ENCODE results near the gene SMARCE1.

SMARCE1 gene

GRCh38 chr17:40647624-40648383 is at the start of gene SMARCE1:
SMARCE1 (minus strand) TSS chr17:40647818; CDS start chr17:40645802, 2,016 bp downstream.
- H3K27me3 Mint-ChIP-seq (ENCODE audit: low read depth) = no peaks in the 10 kb centered on the region
- peaks cover 37% of the 10 kb centered on the region for H3K4me1 Mint-ChIP-seq (ENCODE audit: low read depth)
- peak; percentile 69 for DNase-seq (ENCODE audit: low spot score)
- H3K27ac Mint-ChIP-seq = peak within 1 kb of the TSS; percentile 94
- H3K4me3 Mint-ChIP-seq = peak within 1 kb of the TSS; percentile 91
- H3K36me3 Mint-ChIP-seq (ENCODE audit: low read depth) = peaks cover 24% of the 10 kb centered on the region
- H3K9me3 Mint-ChIP-seq = no peaks in the 10 kb centered on the region

- no peak overlapping the region for H3K27ac Mint-ChIP-seq
- DNase-seq (ENCODE audit: low spot score) = no peak
- H3K4me1 Mint-ChIP-seq (ENCODE audit: low read depth) = no peaks in the 10 kb centered on the region
- no peak overlapping the region for H3K4me3 Mint-ChIP-seq
- H3K36me3 Mint-ChIP-seq (ENCODE audit: low read depth) = no peaks in the 10 kb centered on the region
- H3K27me3 Mint-ChIP-seq (ENCODE audit: low read depth) = peaks cover 41% of the 10 kb centered on the region
- H3K9me3 Mint-ChIP-seq = no peaks in the 10 kb centered on the region
These were observed 49.7 kb upstream of the SMARCE1 start for GRCh38 chr17:40697297-40697696.

- Mint-ChIP-seq H3K27me3 (ENCODE audit: low read depth) (peaks cover 47% of the 10 kb centered on the region), H3K4me1 (ENCODE audit: low read depth) (no peaks in the 10 kb centered on the region), H3K27ac (no peak overlapping the region), H3K36me3 (ENCODE audit: low read depth) (no peaks in the 10 kb centered on the region), H3K9me3 (no peaks in the 10 kb centered on the region), H3K4me3 (no peak overlapping the region)
- no peak for DNase-seq (ENCODE audit: low spot score)
These were observed 49.0 kb upstream of the SMARCE1 start for GRCh38 chr17:40696651-40697072.

GRCh38 chr17:40695874-40696472 is 48.4 kb upstream of the SMARCE1 start:
- no peaks in the 10 kb centered on the region for H3K4me1 Mint-ChIP-seq (ENCODE audit: low read depth)
- peaks cover 46% of the 10 kb centered on the region for H3K27me3 Mint-ChIP-seq (ENCODE audit: low read depth)
- no peaks in the 10 kb centered on the region for H3K9me3 Mint-ChIP-seq
- H3K27ac Mint-ChIP-seq = no peak overlapping the region
- no peak overlapping the region for H3K4me3 Mint-ChIP-seq
- H3K36me3 Mint-ChIP-seq (ENCODE audit: low read depth) = no peaks in the 10 kb centered on the region
- DNase-seq (ENCODE audit: low spot score) = no peak

GRCh38 chr17:40694584-40694983 is 47.0 kb upstream of the SMARCE1 start:
- H3K9me3 Mint-ChIP-seq = no peaks in the 10 kb centered on the region
- no peaks in the 10 kb centered on the region for H3K36me3 Mint-ChIP-seq (ENCODE audit: low read depth)
- H3K4me3 Mint-ChIP-seq = no peak overlapping the region
- no peak overlapping the region for H3K27ac Mint-ChIP-seq
- DNase-seq (ENCODE audit: low spot score) = no peak
- H3K4me1 Mint-ChIP-seq (ENCODE audit: low read depth) = no peaks in the 10 kb centered on the region
- peaks cover 42% of the 10 kb centered on the region for H3K27me3 Mint-ChIP-seq (ENCODE audit: low read depth)

GRCh38 chr17:40687106-40687505 is 39.5 kb upstream of the SMARCE1 start:
- Mint-ChIP-seq H3K27ac (no peak overlapping the region), H3K9me3 (no peaks in the 10 kb centered on the region), H3K4me1 (ENCODE audit: low read depth) (no peaks in the 10 kb centered on the region), H3K27me3 (ENCODE audit: low read depth) (peaks cover 21% of the 10 kb centered on the region), H3K4me3 (no peak overlapping the region), H3K36me3 (ENCODE audit: low read depth) (no peaks in the 10 kb centered on the region)
- DNase-seq (ENCODE audit: low spot score) = no peak

GRCh38 chr17:40686192-40686591 is 38.6 kb upstream of the SMARCE1 start:
- H3K27ac Mint-ChIP-seq = no peak overlapping the region

GRCh38 chr17:40680998-40681397 is 33.4 kb upstream of the SMARCE1 start:
- no peak overlapping the region for H3K27ac Mint-ChIP-seq
- H3K27me3 Mint-ChIP-seq (ENCODE audit: low read depth) = peaks cover 38% of the 10 kb centered on the region
- H3K4me3 Mint-ChIP-seq = no peak overlapping the region
- H3K9me3 Mint-ChIP-seq = no peaks in the 10 kb centered on the region
- H3K36me3 Mint-ChIP-seq (ENCODE audit: low read depth) = no peaks in the 10 kb centered on the region
- no peak for DNase-seq (ENCODE audit: low spot score)
- peaks cover 7% of the 10 kb centered on the region for H3K4me1 Mint-ChIP-seq (ENCODE audit: low read depth)

More at GRCh38 chr17:40686192-40686591, 38.6 kb upstream of the SMARCE1 start:
- Mint-ChIP-seq H3K27me3 (ENCODE audit: low read depth) (peaks cover 20% of the 10 kb centered on the region), H3K4me1 (ENCODE audit: low read depth) (no peaks in the 10 kb centered on the region), H3K36me3 (ENCODE audit: low read depth) (no peaks in the 10 kb centered on the region), H3K9me3 (no peaks in the 10 kb centered on the region), H3K4me3 (no peak overlapping the region)
- DNase-seq (ENCODE audit: low spot score) = no peak

GRCh38 chr17:40679523-40679907 is 31.9 kb upstream of the SMARCE1 start:
- Mint-ChIP-seq H3K9me3 (no peaks in the 10 kb centered on the region), H3K4me3 (no peak overlapping the region), H3K4me1 (ENCODE audit: low read depth) (peaks cover 7% of the 10 kb centered on the region), H3K27me3 (ENCODE audit: low read depth) (peaks cover 46% of the 10 kb centered on the region), H3K27ac (no peak overlapping the region), H3K36me3 (ENCODE audit: low read depth) (no peaks in the 10 kb centered on the region)
- no peak for DNase-seq (ENCODE audit: low spot score)

GRCh38 chr17:40678902-40679522 is 31.4 kb upstream of the SMARCE1 start:
- Mint-ChIP-seq H3K27me3 (ENCODE audit: low read depth) (peaks cover 49% of the 10 kb centered on the region), H3K4me1 (ENCODE audit: low read depth) (peaks cover 7% of the 10 kb centered on the region), H3K9me3 (no peaks in the 10 kb centered on the region), H3K27ac (no peak overlapping the region), H3K36me3 (ENCODE audit: low read depth) (no peaks in the 10 kb centered on the region), H3K4me3 (no peak overlapping the region)
- no peak for DNase-seq (ENCODE audit: low spot score)

GRCh38 chr17:40675905-40676304 is 28.3 kb upstream of the SMARCE1 start:
- Mint-ChIP-seq H3K4me1 (ENCODE audit: low read depth) (peaks cover 7% of the 10 kb centered on the region), H3K27me3 (ENCODE audit: low read depth) (peaks cover 54% of the 10 kb centered on the region), H3K27ac (no peak overlapping the region), H3K4me3 (no peak overlapping the region), H3K36me3 (ENCODE audit: low read depth) (no peaks in the 10 kb centered on the region), H3K9me3 (no peaks in the 10 kb centered on the region)
- DNase-seq (ENCODE audit: low spot score) = no peak

GRCh38 chr17:40672654-40673053 is 25.0 kb upstream of the SMARCE1 start:
- Mint-ChIP-seq H3K36me3 (ENCODE audit: low read depth) (no peaks in the 10 kb centered on the region), H3K4me1 (ENCODE audit: low read depth) (no peaks in the 10 kb centered on the region), H3K9me3 (no peaks in the 10 kb centered on the region), H3K27me3 (ENCODE audit: low read depth) (peaks cover 56% of the 10 kb centered on the region), H3K4me3 (no peak overlapping the region), H3K27ac (no peak overlapping the region)
- DNase-seq (ENCODE audit: low spot score) = no peak

- Mint-ChIP-seq H3K36me3 (ENCODE audit: low read depth) (no peaks in the 10 kb centered on the region), H3K4me3 (no peak overlapping the region), H3K27ac (no peak overlapping the region), H3K9me3 (no peaks in the 10 kb centered on the region), H3K4me1 (ENCODE audit: low read depth) (no peaks in the 10 kb centered on the region), H3K27me3 (ENCODE audit: low read depth) (peaks cover 46% of the 10 kb centered on the region)
- DNase-seq (ENCODE audit: low spot score) = no peak
These were observed 23.7 kb upstream of the SMARCE1 start for GRCh38 chr17:40671282-40671681.

GRCh38 chr17:40666331-40666730 is 18.7 kb upstream of the SMARCE1 start:
- Mint-ChIP-seq H3K4me1 (ENCODE audit: low read depth) (peaks cover 4% of the 10 kb centered on the region), H3K4me3 (no peak overlapping the region), H3K9me3 (no peaks in the 10 kb centered on the region), H3K36me3 (ENCODE audit: low read depth) (no peaks in the 10 kb centered on the region), H3K27ac (no peak overlapping the region), H3K27me3 (ENCODE audit: low read depth) (peaks cover 42% of the 10 kb centered on the region)
- DNase-seq (ENCODE audit: low spot score) = no peak

Data from T-helper 2 cell treated with Interferon-gamma antibody and Interleukin-4, amounts not matched to agents 5 μg/mL and 100 μg/mL, for 36 hours (primary cell).